Stimulated activated CD4-positive, alpha-beta T cell treated with anti-CD3 and anti-CD28 coated beads, Interleukin-2, amount 100 ng/mL, for 4 hours (primary cell): Measurements from ENCODE around the gene CCDC73.

Experiments used
- DNase-seq: peaks from one replicate; pipeline ENCODE4 v3.0.0-alpha.2; 2020; ENCODE audit warnings: low read depth

Gene CCDC73

GRCh38 chr11:32586576-32587190 is 207.8 kb downstream of the CCDC73 start:
- DNase-seq = no peak

GRCh38 chr11:32584921-32585320 is 209.5 kb downstream of the CCDC73 start:
- DNase-seq = no peak

DNA sequence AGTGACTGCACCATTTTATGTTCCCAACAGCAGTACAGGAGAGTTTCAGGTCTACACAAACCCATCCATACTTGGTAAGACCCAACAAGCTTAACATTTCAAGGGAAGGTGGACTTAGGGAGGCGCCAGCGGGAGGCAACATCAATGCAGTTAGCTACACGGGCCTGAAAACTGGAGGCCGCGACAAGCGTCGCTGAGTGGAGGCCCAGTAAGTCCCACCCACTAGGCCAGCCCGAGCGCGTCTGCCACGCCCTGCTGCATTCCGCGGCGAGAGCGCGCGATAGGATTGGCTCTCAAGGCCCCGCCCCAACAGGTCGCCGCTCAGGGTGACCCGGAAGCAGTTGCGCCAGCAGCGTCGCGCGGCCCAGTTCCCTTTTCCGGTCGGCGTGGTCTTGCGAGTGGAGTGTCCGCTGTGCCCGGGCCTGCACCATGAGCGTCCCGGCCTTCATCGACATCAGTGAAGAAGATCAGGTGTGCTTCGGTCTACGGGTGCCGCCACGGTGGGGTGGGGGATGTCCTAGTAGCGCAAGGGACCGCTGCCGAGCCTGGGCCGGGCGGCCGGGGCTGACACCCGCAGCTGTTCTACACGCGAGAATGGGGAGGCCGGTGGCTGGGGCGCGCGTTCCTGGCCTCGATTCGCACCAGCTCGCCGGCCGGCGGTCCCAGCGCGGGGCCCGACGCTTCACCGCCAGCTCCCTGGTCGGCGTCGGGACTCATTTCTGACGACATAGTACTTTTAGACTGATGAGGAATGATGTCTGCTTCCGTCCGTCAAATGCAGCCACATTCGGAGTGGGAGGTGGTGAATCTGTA is 210.8 kb downstream of the CCDC73 start, which contains the start of gene EIF3M:
EIF3M (plus strand) TSS at position 373 of the 813 bp plus-strand sequence; CDS start at position 430, 57 bp downstream.
- DNase-seq = peak; percentile 94

- DNase-seq = no peak
These were observed 212.9 kb downstream of the CCDC73 start for GRCh38 chr11:32581556-32581955.

DNA sequence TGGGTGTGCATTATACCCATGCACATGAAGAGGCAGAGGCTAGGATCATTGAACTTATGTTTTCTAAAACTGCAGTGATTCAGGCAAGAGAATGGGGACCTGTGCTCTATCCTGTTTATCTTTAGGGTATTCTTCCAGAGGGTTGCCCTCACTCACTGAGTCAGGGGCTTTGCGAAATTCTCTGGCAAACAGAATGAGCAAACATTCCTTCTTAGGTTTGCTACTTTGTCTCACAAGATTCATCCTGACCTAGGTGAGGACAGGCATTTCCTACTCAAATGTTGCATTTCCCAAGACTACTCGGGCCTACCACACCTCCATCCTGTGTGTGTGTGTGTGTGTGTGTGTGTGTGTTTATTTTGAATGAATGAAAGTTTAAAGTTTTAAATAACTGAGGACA is 213.5 kb downstream of the CCDC73 start:
- DNase-seq = no peak

DNA sequence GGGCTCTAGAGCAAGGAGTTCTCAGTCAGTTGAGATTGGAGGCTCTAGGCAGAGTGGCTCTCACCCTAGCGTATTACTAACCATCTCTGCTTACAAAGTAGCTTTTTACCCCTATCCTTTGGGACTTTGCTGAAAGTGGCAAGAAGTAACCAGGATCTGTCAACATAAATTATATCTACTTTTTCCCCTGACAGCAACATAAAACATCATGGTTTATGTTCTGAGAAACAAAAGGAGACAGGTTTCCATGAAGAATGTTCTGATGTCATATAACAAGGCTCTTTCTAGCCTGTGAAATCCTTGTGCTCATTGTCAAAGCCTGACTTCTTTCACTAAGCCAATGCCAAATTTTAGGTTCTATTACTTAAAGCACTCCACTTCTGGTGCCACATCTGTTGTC is 218.0 kb downstream of the CCDC73 start:
- DNase-seq = no peak

GRCh38 chr11:32575070-32575469 is 219.4 kb downstream of the CCDC73 start:
- DNase-seq = no peak

DNA sequence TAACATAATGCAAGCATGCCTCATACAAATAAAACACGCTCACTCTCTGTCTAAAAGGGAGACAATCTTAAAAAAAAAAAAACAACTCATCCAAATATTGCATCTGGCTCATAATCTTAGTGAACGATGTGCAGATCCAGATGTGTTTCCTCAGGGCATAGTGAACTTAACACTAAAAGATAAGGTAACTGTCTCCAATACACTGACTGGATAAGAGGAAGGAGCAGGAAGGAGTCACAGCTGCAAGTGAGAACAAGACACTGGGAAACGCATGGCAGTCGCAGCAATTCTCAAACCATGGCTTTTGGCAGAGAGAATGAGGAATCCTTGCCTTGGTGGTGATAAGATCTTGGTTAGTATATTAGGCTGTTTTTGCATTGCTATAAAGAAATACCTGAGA is 220.0 kb downstream of the CCDC73 start:
- DNase-seq = no peak

- DNase-seq = no peak
These were observed 221.2 kb downstream of the CCDC73 start for GRCh38 chr11:32573228-32573627.

DNA sequence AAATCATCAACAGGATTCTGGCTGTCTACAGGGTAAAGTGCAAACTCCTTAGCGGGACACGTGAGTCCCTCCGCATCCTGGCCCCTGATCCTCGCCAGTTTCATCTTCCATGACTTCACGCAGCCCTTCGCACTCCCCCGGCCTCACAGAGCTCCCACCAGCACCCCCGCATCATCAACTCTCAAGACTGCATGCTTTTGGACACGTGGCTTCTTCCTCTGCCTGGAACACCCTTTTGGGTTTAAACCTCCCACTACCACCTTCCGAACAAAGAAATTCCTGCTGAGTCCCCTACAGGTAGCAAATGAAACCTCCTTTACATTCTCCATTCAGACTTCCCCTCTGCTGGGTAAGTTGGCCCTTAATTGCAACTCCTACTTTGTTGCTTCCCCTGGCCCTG is 223.4 kb downstream of the CCDC73 start:
- no peak for DNase-seq

- no peak for DNase-seq
These were observed 225.1 kb downstream of the CCDC73 start for GRCh38 chr11:32569313-32569881.

DNA sequence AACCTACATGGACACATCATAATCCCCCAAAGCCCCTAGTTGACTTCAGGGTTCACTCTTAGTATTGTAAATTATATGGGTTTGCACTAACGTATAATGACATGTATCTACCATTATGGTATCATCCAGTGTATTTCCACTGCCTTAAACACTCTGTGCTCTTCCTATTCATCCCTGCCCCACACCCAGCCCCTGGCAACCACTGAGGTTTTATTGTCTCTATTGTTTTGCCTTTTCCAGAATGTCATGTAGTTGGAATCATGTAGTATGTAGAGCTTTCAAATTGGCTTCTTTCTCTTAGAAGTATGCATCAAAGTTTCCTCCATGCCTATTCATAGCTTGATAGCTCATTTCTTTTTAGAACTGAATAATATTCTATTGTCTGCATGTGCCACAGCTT is 227.3 kb downstream of the CCDC73 start:
- no peak for DNase-seq

GRCh38 chr11:32566517-32566916 is 227.9 kb downstream of the CCDC73 start:
- no peak for DNase-seq

DNA sequence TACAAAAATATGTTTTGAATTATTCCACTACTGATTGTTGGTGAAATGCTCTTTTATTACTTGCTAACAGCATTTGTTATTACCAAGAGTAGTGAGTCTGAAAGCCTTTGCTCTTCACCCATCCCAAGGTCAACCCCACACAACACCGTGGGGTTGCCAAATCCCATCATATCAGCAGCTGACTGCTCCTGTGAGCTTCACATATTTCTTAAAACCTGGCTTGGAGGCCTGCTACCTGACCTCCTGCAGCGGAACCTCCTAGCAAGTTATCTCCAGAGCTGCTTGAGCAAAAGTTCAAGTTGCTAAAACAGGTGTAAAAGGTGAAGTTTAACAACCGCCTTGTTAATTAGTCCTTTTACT is 230.9 kb downstream of the CCDC73 start:
- DNase-seq = no peak

GRCh38 chr11:32562839-32563599 is 231.4 kb downstream of the CCDC73 start:
- no peak for DNase-seq

- no peak for DNase-seq
These were observed 232.6 kb downstream of the CCDC73 start for GRCh38 chr11:32561835-32562234.

- DNase-seq = no peak
These were observed 238.6 kb downstream of the CCDC73 start for GRCh38 chr11:32555895-32556294.

GRCh38 chr11:32555091-32555490 is 239.4 kb downstream of the CCDC73 start:
- DNase-seq = no peak
